ENCODE results near the gene SIGLECL1.

Gene SIGLECL1

DNA sequence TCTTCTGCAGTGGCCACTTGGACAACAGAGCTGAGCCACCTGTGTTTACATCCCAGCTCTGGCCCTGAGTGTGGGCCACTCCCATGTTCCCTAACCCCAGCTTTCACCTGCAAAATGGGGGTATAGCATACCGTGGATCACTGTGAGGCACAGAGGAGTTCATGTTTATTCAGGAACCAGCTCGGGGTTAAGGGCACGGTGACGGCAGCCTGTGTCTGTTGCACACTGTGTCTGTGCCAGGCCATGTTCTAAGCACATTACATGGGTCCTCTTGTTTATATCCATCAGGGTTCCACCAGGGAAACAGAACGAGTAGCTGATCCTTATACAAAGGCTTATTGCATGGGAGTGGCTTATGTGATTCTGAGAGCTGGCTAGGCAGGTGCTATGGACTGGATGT is 46.5 kb downstream of the SIGLECL1 start:
- DNase-seq: no peak

DNA sequence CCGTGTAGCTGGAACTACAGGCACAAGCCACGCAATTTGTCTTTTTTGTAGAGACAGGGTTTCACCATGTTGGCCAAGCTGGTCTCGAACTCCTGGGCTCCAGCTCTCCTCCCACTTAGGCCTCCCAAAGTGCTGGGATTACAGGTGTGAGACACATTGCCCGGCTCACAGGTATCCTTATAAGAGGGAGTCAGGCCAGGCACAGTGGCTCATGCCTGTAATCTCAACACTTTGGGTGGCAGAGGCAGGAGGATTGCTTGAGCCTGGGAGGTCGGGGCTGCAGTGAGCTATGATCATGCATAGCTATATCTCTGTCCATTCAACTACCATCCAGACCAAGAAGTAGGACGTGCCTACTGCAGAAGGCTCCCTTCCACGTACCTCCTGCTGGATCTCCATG is 50.4 kb downstream of the SIGLECL1 start:
- DNase-seq: no peak

DNA sequence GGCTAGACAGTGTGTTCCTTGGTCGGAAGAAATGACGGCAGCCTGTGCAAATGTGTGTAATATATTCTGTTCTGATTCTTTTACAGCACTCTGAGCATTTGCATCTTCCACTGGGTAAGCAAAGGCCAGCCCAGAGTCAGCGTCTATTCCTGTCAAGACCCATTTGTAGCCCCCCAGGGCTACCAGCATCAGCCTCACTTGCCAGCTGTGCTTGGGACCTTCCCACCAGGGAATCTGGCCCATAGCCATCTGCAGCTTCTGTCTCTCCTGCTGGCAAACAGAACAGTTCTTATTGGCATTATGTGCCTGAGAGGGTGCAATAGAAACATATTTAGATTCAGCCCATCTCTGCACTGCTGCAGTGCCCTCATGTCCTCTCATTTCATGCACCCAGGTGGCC is 54.6 kb downstream of the SIGLECL1 start:
- no peak for DNase-seq

DNA sequence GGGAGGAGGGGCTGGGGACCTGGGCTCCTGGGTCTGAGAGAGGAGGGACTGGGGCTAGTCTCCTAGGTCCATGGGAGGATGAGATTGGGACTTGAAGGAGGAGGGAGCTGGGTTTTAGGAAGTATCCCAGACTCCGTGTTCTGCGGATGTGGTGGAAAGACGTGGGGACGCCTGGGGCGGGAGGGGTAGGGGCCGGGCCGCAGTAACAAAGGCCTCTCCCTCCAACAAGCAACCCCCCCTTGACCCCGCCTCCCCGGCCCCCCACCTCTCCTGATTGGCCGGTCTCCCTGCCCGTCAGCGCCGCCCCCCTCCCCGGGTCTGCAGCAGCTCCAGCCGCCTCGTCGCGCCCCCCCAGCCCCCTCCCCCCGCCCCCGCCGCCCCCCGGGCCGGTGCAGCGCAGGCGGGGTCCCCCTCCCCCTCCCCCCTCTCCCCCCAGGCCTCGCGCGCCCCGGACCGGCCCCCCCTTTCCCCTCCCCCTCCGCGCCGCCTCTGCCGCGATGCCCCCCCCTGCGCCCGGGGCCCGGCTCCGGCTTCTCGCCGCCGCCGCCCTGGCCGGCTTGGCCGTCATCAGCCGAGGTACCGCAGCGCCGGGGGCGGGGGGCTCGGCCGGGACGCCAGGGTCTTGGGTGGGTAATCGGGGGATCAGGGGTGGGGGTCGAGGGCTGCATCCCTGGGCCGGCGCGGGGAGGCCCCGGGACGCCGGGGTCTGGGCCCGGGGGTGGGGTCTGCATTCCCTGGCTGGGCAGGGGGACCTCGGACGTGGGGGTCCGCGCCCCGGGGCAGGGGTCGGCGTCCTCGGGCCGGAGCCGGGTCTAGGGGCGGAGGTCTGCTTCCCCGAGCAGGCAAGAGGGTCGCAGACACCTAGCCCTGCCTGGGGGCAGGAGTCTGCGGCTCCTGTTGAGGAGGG is 60.7 kb downstream of the SIGLECL1 start, which contains the start of gene IGLON5:
Gene IGLON5, plus strand, starts transcription at position 294 of the 907 bp plus-strand sequence. Its CDS starts 204 bp downstream, at position 498.
- DNase-seq: no peak

DNA sequence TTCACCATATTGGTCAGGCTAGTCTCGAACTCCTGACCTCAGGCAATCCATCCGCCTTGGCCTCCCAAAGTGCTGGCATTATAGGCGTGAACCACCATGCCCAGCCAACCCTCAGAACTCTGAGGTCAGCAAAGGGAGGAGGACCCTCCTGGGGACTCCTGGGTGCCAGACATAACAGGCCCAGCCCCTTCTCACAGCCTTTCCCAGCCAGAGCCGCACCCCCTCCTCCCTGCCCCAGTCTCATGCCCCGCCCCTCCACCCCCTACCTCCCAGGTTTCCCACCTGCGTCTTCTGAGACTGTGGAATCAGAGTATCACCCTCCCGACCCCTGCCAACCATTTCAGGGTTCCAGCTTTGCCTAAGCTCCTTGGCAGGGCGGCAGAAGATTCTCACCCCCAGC is 65.8 kb downstream of the SIGLECL1 start:
- DNase-seq: no peak

DNA sequence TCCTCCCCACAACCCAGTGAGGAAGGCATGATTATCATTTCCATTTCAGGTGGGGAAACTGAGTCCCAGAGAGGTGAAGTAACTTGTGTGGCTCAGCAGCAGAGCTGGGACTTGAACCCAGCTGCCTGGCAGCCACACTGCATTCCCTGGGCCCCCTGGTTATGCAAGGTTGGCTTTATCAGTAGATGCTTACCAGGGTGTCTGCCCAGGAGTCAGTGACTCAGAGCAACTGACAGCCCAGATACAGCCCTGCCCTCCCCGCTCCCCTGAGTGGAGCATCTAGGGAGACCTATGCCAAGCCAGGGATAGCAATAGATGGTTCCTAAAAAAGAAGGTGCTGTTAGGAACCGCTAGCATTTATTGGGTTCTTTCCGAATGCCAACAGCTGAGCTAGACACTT is 66.5 kb downstream of the SIGLECL1 start:
- DNase-seq: no peak

DNA sequence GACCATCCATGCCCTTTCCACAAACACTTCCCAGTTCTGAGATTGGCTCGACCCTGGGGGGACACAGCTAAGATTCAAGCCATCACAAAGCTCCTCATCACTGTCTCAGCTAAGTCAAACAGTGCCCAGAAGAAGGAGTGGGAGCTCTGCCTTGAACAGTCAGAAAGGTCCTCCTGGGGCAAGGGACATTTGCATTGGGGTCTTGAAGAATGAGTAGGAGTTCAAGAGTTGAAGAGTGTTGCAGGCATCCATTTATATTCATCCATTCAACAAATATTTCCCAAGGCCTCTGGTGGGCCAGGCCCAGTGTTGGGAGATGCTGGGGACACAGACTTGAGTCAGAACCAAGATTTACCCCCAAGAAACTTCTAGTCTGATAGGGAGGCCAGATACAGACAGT is 67.1 kb downstream of the SIGLECL1 start:
- DNase-seq: no peak
